ENCODE data around the gene PPM1N.

DNA sequence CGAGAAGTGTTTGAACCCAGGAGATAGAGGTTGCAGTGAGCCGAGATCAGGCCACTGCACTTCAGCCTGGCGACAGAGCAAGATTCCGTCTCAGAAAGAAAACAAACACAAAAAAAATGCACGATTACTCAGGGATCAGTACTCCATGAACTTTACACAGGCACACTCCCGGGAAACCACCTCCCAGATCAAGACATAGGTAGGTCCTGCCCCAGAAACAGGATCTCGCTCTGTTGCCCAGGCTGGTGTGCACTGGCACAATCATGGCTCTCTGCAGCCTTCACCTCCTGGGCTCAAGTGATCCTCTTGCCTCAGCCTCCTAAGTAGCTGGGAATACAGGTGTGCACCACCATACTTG lies 20.2 kb downstream of the PPM1N start:
- TF ChIP-seq POLR2A (IDR thresholded peaks at IDR 0.05; ENCODE audit: low read depth), result no peak
- TF ChIP-seq, protein P1, sequence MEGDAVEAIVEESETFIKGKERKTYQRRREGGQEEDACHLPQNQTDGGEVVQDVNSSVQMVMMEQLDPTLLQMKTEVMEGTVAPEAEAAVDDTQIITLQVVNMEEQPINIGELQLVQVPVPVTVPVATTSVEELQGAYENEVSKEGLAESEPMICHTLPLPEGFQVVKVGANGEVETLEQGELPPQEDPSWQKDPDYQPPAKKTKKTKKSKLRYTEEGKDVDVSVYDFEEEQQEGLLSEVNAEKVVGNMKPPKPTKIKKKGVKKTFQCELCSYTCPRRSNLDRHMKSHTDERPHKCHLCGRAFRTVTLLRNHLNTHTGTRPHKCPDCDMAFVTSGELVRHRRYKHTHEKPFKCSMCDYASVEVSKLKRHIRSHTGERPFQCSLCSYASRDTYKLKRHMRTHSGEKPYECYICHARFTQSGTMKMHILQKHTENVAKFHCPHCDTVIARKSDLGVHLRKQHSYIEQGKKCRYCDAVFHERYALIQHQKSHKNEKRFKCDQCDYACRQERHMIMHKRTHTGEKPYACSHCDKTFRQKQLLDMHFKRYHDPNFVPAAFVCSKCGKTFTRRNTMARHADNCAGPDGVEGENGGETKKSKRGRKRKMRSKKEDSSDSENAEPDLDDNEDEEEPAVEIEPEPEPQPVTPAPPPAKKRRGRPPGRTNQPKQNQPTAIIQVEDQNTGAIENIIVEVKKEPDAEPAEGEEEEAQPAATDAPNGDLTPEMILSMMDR (IDR thresholded peaks at IDR 0.05), result no peak

All from esophagus muscularis mucosa (tissue), 3 donors.